ENCODE measurements around the gene MAP4K5. TPM values are rescaled to one million over a fixed set of nuclear protein-coding genes. Genes with fewer than 3 reads are reported as not detected.

Gene MAP4K5
- polyA plus RNA-seq, 2 of the 4 experiments (the other 2 are of a cell fraction) = 18.7 to 30.8 TPM

DNA sequence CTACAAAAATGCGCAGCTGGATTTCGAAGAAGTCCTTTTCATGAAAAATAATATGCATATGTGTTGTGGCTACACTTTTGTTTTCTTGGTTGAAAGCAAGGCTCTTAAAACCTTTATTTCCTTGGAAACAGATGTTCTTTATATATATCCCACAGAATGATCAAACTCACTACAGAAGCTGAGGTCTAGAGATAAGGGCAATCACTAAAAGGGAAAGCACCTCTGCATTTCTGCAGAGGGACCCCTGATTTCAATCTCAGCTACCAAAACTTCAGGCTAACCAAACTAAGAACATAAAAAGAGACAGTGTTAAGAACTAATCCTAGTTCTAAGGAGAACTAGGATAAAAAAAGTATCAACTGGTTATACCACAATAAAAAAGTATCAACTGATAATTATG lies 70.3 kb downstream of the MAP4K5 start:
- FAIRE-seq (peak; percentile 7), ATAC-seq (no peak), DNase-seq (ENCODE audit: low read depth in 1 of 2, low spot score in 1 of 2) (no peak)
- Histone ChIP-seq H3K4me3 (no peak overlapping the region), H3K27ac (no peak overlapping the region), H3K9me3 (peaks cover 15% of the 10 kb centered on the region; the same call in 2 of the 3 replicates), H3K4me1 (no peaks in the 10 kb centered on the region), H3K4me2 (no peak overlapping the region)
- TF ChIP-seq KDM5A (IDR thresholded peaks at IDR 0.05) = no peak
- TF ChIP-seq, protein P1, sequence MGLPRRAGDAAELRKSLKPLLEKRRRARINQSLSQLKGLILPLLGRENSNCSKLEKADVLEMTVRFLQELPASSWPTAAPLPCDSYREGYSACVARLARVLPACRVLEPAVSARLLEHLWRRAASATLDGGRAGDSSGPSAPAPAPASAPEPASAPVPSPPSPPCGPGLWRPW (IDR thresholded peaks at IDR 0.05) = no peak
- TF ChIP-seq, protein P2, sequence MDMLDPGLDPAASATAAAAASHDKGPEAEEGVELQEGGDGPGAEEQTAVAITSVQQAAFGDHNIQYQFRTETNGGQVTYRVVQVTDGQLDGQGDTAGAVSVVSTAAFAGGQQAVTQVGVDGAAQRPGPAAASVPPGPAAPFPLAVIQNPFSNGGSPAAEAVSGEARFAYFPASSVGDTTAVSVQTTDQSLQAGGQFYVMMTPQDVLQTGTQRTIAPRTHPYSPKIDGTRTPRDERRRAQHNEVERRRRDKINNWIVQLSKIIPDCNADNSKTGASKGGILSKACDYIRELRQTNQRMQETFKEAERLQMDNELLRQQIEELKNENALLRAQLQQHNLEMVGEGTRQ (IDR thresholded peaks at IDR 0.05) = no peak
- TF ChIP-seq HOXA7 (CRISPR knock-in tag; IDR thresholded peaks at IDR 0.05) = no peak
- no peak for TF ChIP-seq SMC3 (IDR thresholded peaks at IDR 0.05)
- no peak for TF ChIP-seq CEBPB (IDR thresholded peaks at IDR 0.05)
- TF ChIP-seq CBX2 (IDR thresholded peaks at IDR 0.05; ENCODE audit: borderline replicate concordance, low read depth) = no peak
- no peak for TF ChIP-seq FOSB (CRISPR knock-in tag; IDR thresholded peaks at IDR 0.05)
- TF ChIP-seq TP53 (CRISPR knock-in tag; IDR thresholded peaks at IDR 0.05) = no peak
- no peak for TF ChIP-seq NFE2L2 (conservative IDR thresholded peaks at IDR 0.05; ENCODE audit: low read length)
- no peak for TF ChIP-seq FOXS1 (CRISPR knock-in tag; IDR thresholded peaks at IDR 0.05)
- TF ChIP-seq EHMT2 (IDR thresholded peaks at IDR 0.05; ENCODE audit: low read depth) = no peak
- TF ChIP-seq SREBF2 (IDR thresholded peaks at IDR 0.05) = no peak
- TF ChIP-seq, protein P3, sequence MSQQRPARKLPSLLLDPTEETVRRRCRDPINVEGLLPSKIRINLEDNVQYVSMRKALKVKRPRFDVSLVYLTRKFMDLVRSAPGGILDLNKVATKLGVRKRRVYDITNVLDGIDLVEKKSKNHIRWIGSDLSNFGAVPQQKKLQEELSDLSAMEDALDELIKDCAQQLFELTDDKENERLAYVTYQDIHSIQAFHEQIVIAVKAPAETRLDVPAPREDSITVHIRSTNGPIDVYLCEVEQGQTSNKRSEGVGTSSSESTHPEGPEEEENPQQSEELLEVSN (IDR thresholded peaks at IDR 0.05; ENCODE audit: borderline replicate concordance, low read depth) = no peak
- no peak for TF ChIP-seq RARB (CRISPR knock-in tag; IDR thresholded peaks at IDR 0.05)
- TF ChIP-seq POLR2AphosphoS2 (conservative IDR thresholded peaks at IDR 0.05; ENCODE audit: low read length) = no peak
- TF ChIP-seq, protein P4, sequence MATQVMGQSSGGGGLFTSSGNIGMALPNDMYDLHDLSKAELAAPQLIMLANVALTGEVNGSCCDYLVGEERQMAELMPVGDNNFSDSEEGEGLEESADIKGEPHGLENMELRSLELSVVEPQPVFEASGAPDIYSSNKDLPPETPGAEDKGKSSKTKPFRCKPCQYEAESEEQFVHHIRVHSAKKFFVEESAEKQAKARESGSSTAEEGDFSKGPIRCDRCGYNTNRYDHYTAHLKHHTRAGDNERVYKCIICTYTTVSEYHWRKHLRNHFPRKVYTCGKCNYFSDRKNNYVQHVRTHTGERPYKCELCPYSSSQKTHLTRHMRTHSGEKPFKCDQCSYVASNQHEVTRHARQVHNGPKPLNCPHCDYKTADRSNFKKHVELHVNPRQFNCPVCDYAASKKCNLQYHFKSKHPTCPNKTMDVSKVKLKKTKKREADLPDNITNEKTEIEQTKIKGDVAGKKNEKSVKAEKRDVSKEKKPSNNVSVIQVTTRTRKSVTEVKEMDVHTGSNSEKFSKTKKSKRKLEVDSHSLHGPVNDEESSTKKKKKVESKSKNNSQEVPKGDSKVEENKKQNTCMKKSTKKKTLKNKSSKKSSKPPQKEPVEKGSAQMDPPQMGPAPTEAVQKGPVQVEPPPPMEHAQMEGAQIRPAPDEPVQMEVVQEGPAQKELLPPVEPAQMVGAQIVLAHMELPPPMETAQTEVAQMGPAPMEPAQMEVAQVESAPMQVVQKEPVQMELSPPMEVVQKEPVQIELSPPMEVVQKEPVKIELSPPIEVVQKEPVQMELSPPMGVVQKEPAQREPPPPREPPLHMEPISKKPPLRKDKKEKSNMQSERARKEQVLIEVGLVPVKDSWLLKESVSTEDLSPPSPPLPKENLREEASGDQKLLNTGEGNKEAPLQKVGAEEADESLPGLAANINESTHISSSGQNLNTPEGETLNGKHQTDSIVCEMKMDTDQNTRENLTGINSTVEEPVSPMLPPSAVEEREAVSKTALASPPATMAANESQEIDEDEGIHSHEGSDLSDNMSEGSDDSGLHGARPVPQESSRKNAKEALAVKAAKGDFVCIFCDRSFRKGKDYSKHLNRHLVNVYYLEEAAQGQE (IDR thresholded peaks at IDR 0.05) = no peak
- TF ChIP-seq EP300 (IDR thresholded peaks at IDR 0.05) = no peak
- WGBS (ENCODE audit: missing lambda C conversion rate) = 95% methylated on average over 2 of the region's 2 CpGs
- ChIA-PET CTCF (no interaction called here), POLR2A (no interaction called here)

DNA sequence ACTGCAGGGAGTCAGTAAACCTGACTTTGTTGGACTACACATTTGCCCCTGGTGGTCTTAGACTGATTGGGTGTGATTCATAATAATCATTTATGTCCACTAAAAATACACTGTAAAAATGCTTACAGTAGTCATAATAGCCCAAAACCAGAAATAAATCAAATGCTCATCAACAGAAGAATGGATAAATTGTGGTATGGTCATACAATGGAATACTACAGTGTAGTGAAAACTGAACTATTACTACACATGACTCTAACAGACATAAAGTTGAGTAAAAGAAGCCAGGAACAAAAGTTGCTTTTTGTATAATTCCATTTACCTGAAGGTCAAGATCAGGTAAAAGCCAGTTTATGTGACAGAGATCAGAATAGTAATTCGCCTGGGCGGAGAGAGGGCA lies 78.5 kb downstream of the MAP4K5 start:
- CTCF ChIA-PET = no interaction called here
- POLR2A ChIA-PET = no interaction called here
- H3K4me2 ChIP-seq = no peak overlapping the region

More for the DNA sequence above, 78.5 kb downstream of the MAP4K5 start:
- TF ChIP-seq, protein P3 (IDR thresholded peaks at IDR 0.05; ENCODE audit: borderline replicate concordance, low read depth) = no peak
- no peak for TF ChIP-seq FOSB (CRISPR knock-in tag; IDR thresholded peaks at IDR 0.05)
- TF ChIP-seq SMC3 (IDR thresholded peaks at IDR 0.05) = no peak
- TF ChIP-seq PHF8 (IDR thresholded peaks at IDR 0.05; ENCODE audit: borderline replicate concordance, low read depth) = no peak
- no peak for TF ChIP-seq GATA3 (IDR thresholded peaks at IDR 0.05; ENCODE audit: borderline replicate concordance)
- no peak for TF ChIP-seq ZSCAN20 (CRISPR knock-in tag; IDR thresholded peaks at IDR 0.05)
- TF ChIP-seq HOXB13 (CRISPR knock-in tag; IDR thresholded peaks at IDR 0.05; ENCODE audit: low read depth) = no peak
- TF ChIP-seq, protein P5, sequence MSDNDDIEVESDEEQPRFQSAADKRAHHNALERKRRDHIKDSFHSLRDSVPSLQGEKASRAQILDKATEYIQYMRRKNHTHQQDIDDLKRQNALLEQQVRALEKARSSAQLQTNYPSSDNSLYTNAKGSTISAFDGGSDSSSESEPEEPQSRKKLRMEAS (IDR thresholded peaks at IDR 0.05) = no peak
- no peak for TF ChIP-seq RNF2 (IDR thresholded peaks at IDR 0.05; ENCODE audit: borderline replicate concordance, low read depth)
- TF ChIP-seq HDAC2 (IDR thresholded peaks at IDR 0.05) = no peak
- Histone ChIP-seq H3K9me3 (0 out of 3 replicates have a peak, but pooled peaks cover 2% of the 10 kb centered on the region), H3K4me3 (no peak overlapping the region), H3K4me1 (no peaks in the 10 kb centered on the region), H3K27ac (no peak overlapping the region)
- WGBS (ENCODE audit: missing lambda C conversion rate) = 100% methylated on average over 2 of the region's 2 CpGs
- ATAC-seq (no peak), FAIRE-seq (no peak), DNase-seq (ENCODE audit: low read depth in 1 of 2, low spot score in 1 of 2) (no peak)

Measured in A549 (cell line).